Heart left ventricle (tissue), 13 donors: ENCODE results near the gene IL19.

Experiments
- CTCF ChIP-seq, 12 donors: fragments of 200-600 bp; sonication (generic) in 4 of 12; IDR thresholded peaks; one replicate each; pipeline versions ENCODE4 v1.5.0 to v1.8.0; 2018 to 2022; ENCODE audit warnings: antibody characterized with exemption in 12 of 12, mild to moderate bottlenecking in 5 of 12
- POLR2A ChIP-seq, 2 donors: fragments of 450-650 bp; IDR thresholded peaks; one replicate each; pipeline ENCODE4 v1.6.1; 2017; ENCODE audit warnings: antibody characterized with exemption in 2 of 2, mild to moderate bottlenecking in 2 of 2, moderate library complexity in 2 of 2
- donor health status: ischemic (EF 13 %, LVEDD 7.1; RV severe dilation, severe dysfunction).
- donor health status: DM: no; HTN: yes; CAD: no.
- donor health status: DM: no; HTN: no; CAD: no.
- donor health status: ischemic (EF 25% LVEDD 6.9; RV normal size, moderate dysfunction).
- donor health status: ischemic (EF 25% LVEDD 5.7; RV mildly dilated, moderate dysfunction).
- donor health status: ischemic (EF 35%, LVEDD 5.7; RV mildly dilated, moderate dysfunction).
- donor health status: nonischemic (EF 11% LVEDD 7.7; RV severe dilation, severe dysfunction).
- donor health status: DM: yes; HTN: yes; CAD: no.
- donor health status: PGD.
- donor health status: ischemic (EF 29% LVEDD 5.4; RV normal size, mild dysfunction).
- donor health status: nonischemic (EF 23%, LVEDD 6.1; RV moderate dilation, normal function).

GRCh38 chr1:206875752-206876377 is 105.3 kb downstream of the IL19 start:
- TF ChIP-seq CTCF (IDR thresholded peaks at IDR 0.05) (no peak), POLR2A (IDR thresholded peaks at IDR 0.05) (no peak)
